Omental fat pad (tissue), 4 donors: ENCODE results near the gene DGKD. TPM values are rescaled to one million over a fixed set of nuclear protein-coding genes. Genes with fewer than 3 reads are reported as not detected.

Experiments
- ATAC-seq: fragments of 150-250 bp; one replicate; pipeline ENCODE4 v1.9.1; 2016; ENCODE audit warnings: mild to moderate bottlenecking, moderate library complexity; ENCODE audit not compliant: low FRiP score
- DNase-seq: peaks from one replicate; pipeline ENCODE4 v3.0.0-alpha.2; 2019; ENCODE audit warnings: low spot score
- total RNA-seq, 4 donors: library from RNA; depleted of rRNA; stranded (reverse); fragments of >200 nt; gene quantifications; one replicate each; pipeline ENCODE4 v1.1.0, GENCODE V29; 2016
- TF ChIP-seq, protein P1 (sequence below), 3 donors: fragments of 450-650 bp; IDR thresholded peaks; one replicate each; pipeline ENCODE4 v1.5.1; 2016 to 2017; ENCODE audit warnings: antibody characterized with exemption in 3 of 3, mild to moderate bottlenecking in 3 of 3, moderate library complexity in 2 of 3

The DGKD gene
- total RNA-seq, 4 donors from 2014 or later = 15.3 to 37.5 (median 22.9) TPM

DNA sequence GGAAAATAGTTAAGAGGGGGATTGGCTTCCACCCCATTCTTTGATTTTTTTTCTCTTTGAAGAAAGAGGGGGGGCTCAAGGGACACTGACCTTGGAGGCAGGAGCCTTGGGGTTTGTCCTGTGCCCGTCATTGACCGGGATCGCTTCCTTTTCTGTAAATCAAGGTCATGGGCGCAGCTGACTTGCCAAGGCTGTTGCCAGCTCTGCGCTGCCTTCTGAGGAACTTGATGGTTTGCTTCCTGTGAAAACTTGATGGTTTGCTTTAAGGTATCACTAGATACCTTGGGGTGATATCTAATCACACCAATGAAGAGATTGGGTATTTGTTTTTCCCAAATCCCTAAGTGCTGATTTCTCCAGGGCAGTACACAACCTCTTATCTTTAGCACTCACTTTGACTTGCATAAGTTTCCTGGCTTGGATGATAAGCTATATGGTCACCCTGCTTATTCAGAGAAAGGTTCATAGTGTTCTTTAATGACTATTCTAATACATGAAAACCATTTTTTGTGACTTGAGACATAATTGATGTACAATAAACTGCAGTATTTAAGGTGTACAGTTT, 56.0 kb downstream of the DGKD start:
- TF ChIP-seq, protein P1, sequence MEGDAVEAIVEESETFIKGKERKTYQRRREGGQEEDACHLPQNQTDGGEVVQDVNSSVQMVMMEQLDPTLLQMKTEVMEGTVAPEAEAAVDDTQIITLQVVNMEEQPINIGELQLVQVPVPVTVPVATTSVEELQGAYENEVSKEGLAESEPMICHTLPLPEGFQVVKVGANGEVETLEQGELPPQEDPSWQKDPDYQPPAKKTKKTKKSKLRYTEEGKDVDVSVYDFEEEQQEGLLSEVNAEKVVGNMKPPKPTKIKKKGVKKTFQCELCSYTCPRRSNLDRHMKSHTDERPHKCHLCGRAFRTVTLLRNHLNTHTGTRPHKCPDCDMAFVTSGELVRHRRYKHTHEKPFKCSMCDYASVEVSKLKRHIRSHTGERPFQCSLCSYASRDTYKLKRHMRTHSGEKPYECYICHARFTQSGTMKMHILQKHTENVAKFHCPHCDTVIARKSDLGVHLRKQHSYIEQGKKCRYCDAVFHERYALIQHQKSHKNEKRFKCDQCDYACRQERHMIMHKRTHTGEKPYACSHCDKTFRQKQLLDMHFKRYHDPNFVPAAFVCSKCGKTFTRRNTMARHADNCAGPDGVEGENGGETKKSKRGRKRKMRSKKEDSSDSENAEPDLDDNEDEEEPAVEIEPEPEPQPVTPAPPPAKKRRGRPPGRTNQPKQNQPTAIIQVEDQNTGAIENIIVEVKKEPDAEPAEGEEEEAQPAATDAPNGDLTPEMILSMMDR (IDR thresholded peaks at IDR 0.05) = no peak
- ATAC-seq (no peak), DNase-seq (no peak)

DNA sequence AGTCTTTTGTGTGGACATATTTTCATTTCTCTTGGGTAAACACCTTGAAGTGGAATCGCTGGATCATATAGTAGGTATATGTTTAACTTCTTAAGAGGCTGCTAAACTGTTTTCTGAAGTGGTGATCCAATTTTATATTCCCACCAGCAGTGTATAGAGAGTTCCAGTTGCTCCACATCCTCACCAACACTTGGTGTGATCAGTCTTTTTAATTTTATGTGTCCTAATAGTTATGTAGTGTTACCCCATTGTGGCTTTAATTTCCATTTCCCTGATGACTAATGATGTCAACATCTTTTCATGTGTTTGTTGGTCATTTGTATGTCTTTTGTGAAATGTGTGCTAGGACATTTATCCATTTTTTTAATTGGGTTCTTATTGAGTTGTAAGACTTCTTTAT, 56.9 kb downstream of the DGKD start:
- no peak for ATAC-seq
- no peak for DNase-seq
- TF ChIP-seq, protein P1 (IDR thresholded peaks at IDR 0.05) = no peak

- no peak for DNase-seq
- TF ChIP-seq, protein P1 (IDR thresholded peaks at IDR 0.05) = no peak
- no peak for ATAC-seq
Measured at GRCh38 chr2:233412405-233412804, 58.1 kb downstream of the DGKD start.

DNA sequence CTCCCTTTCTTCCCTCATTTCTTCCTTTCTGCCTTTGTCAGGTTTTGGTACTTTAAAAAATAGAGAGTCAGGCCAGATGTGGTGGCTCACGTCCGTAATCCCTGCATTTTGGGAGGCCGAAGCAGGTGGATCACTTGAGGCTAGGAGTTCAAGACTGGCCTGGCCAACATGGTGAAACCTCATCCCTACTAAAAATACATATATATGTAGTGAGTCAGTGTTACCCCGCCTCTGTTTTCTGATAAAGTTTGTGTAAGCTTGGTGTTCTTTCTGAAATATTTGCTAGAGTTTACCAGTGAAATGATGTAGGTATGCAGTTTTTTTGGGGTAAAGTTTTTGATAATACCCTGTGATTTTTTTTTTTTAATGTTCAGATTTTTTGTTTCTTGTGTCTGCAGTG, 58.8 kb downstream of the DGKD start:
- DNase-seq = no peak
- TF ChIP-seq, protein P1 (IDR thresholded peaks at IDR 0.05) = no peak
- no peak for ATAC-seq

DNA sequence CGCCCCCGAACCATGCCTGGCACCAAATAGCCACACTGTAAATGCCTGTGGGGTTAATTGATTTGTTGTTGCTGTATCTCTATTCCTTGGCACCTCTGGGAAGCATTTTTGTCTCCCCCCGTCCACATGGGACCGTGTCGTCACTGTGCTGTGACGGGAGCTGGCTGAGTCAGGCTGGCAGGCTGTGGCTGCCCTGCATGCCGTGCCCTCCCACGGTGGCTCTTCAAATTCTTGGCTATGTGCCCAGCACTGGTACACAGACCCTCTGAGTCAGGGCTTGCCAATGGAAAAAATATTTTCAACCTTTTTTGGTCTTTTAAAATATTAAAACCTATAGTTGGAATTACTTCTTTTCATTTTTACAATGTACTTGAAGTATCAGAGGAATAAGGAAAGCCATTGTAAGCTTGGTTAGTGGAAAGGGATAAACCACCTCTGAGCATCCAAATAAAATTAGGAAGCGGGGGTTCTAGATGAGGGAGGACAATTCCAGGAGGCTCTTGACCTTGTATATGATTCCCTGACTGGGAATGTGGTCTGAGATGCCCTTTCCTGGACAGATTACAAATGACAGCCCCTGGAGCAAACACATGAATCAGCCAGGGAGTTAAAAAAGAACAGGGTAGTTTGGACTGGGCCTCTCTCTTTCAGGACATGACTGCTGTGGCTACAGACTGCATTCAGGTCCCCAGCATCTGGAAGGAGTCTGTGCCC, 59.4 kb downstream of the DGKD start:
- no peak for DNase-seq
- TF ChIP-seq, protein P1 (IDR thresholded peaks at IDR 0.05) = no peak
- ATAC-seq = peak; percentile 63

GRCh38 chr2:233414273-233414654, 60.0 kb downstream of the DGKD start:
- DNase-seq = no peak
- ATAC-seq = no peak

More at GRCh38 chr2:233414273-233414654, 60.0 kb downstream of the DGKD start:
- TF ChIP-seq, protein P1 (IDR thresholded peaks at IDR 0.05) = no peak
